IPS-15b (cell line): ENCODE results near the gene CFAP299.
"Not testable (repeated sequence)": the region's sequence is repeated elsewhere in the genome, so short reads cannot be mapped to it uniquely, and the experiment has no call there.

Source experiments
- H3K27me3 ChIP-seq: one replicate; pipeline ENCODE4 v1.6.1; 2013; ENCODE audit warnings: low read length; ENCODE audit not compliant: control insufficient read depth, insufficient read depth
- H3K36me3 ChIP-seq: one replicate; pipeline ENCODE4 v1.6.1; 2013; ENCODE audit warnings: low read length; ENCODE audit not compliant: control insufficient read depth, insufficient read depth
- H3K4me1 ChIP-seq: one replicate; pipeline ENCODE4 v1.6.1; 2013; ENCODE audit warnings: mild to moderate bottlenecking, low read length; ENCODE audit not compliant: control insufficient read depth, insufficient read depth
- H3K4me3 ChIP-seq: one replicate; pipeline ENCODE4 v1.5.1; 2013; ENCODE audit warnings: low read depth, low read length
- H3K9ac ChIP-seq: one replicate; pipeline ENCODE4 v1.6.1; 2013; ENCODE audit warnings: low read depth, mild to moderate bottlenecking, low read length
- H3K9me3 ChIP-seq: one replicate; pipeline ENCODE4 v1.6.1; 2013; ENCODE audit warnings: mild to moderate bottlenecking, low read length; ENCODE audit not compliant: control insufficient read depth, insufficient read depth

Gene CFAP299

DNA sequence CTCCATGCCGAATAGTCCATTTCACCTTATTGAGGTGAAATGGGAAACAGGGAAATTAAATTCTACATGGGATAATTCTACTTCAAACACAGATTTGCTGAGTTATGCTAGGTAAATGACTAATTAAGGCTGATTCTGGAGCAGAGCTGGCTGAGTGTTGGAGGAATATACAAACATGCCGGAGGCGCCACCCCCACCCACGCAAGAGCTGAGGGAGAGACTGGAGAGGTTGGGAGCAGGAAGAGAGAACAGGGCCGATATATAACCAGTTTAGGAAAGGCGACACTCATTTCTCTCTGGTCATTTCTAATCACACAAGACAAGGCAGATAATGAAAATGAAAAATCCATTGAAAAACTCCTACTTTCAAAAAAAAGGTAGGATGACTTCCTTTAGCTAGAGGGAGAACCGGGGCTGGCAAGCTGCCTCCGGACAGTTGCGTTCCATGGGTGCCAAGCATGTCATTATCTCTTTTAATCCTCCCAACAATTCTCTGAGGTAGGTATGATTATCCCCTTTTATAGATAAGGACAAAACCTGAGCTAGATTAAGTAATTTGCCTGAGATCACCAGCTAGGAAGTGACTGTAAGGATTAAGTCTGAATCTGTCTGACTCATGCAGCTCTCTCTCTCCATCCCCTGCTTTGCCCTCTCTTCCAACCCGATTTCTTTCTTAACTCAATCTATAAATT lies 27.6 kb upstream of the CFAP299 start:
- H3K27me3 ChIP-seq: no peaks in the 10 kb centered on the region
- no peaks in the 10 kb centered on the region for H3K36me3 ChIP-seq
- H3K4me3 ChIP-seq: no peak overlapping the region
- H3K9ac ChIP-seq: no peak overlapping the region
- H3K9me3 ChIP-seq: no peaks in the 10 kb centered on the region
- peaks cover 14% of the 10 kb centered on the region for H3K4me1 ChIP-seq

DNA sequence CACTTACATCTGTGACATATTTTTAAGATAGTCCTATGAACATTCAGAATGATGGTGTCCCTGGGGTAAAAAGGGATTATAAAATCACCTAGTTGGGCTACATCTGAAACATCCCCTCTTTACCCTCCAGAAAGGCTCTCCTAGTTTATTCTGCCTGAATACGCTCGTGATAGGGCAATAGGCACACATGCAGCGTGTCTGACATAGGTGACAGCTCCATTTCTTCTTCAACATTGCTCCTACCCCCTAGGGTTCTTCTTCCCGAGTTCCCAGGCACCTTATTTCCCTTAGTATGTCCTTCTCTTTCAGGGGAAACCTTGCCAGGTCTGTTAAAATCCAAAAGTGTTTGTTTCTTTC lies 27.1 kb upstream of the CFAP299 start:
- Histone ChIP-seq H3K36me3 (no peaks in the 10 kb centered on the region), H3K4me1 (peaks cover 14% of the 10 kb centered on the region), H3K27me3 (no peaks in the 10 kb centered on the region), H3K9me3 (no peaks in the 10 kb centered on the region), H3K9ac (no peak overlapping the region), H3K4me3 (no peak overlapping the region)

DNA sequence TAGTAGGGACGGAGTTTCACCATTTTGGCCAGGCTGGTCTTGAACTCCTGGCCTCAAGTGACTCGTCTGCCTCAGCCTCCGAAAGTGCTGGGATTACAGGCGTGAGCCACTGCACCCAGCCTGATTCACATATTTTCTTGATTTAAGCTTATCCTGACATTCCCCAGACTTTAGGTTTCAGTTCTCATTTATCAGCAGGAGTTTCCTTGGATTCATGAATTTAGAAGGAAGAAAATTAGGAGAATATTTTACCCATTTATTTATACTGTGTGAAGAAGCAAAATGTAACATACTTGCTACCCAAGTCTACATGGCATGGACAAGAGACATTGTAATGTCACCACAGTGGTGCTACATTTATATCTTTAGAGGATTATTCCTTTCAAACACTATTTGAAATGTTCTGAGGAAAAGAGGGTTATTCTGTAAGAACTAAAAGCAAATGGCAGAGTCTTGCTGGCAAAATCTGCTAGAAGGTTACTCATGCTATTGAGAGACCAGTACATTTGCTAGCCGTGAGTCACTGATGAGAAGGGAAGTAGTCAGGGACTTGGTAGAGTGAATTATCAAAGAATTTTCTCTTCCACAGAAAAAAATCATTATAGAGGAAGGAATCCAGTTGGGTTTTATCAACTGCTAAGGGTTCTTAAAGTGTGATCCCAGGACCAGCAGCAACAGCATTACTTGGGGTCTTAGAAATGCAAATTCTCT lies 26.1 kb upstream of the CFAP299 start:
- no peaks in the 10 kb centered on the region for H3K36me3 ChIP-seq
- H3K4me3 ChIP-seq: no peak overlapping the region
- H3K4me1 ChIP-seq: peaks cover 14% of the 10 kb centered on the region
- H3K9ac ChIP-seq: no peak overlapping the region
- H3K27me3 ChIP-seq: no peaks in the 10 kb centered on the region
- no peaks in the 10 kb centered on the region for H3K9me3 ChIP-seq

DNA sequence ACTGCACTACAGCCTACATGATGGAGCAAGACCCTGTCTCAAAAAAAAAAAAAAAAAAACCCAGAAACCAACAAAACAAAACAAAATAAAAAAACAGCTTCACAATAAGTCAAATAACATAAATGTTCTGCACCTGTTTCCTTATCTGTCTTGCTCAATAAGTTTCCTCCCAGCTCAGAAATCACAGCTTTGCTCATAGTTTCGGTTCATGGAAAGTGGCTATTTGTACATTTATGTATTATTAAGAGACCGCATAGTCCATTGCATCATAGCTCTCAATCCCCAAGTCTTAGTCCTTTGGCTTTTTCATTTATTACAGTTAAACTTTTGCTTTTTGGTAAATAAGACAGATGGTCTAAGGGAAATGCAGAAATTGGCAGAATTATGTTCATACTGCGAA lies 24.4 kb upstream of the CFAP299 start:
- no peaks in the 10 kb centered on the region for H3K27me3 ChIP-seq
- no peak overlapping the region for H3K4me3 ChIP-seq
- no peaks in the 10 kb centered on the region for H3K36me3 ChIP-seq
- H3K4me1 ChIP-seq: peaks cover 14% of the 10 kb centered on the region
- no peak overlapping the region for H3K9ac ChIP-seq
- no peaks in the 10 kb centered on the region for H3K9me3 ChIP-seq

DNA sequence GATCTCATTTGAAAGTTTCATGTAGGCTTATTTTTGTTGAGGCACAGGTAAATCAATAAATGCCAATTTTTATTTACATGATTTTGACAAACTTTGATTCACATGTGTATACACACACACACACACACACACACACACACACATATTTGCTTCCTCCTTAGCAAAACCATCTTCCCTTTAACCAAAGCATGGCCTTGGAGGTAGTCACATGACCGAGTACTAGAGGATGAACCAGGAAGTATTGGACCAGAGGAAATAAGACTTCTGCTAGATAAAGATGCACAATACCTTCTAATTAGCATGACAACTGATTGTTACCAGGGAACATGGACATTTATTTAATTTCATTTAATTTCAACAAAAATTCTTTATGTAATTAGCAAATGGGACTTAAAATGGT lies 23.4 kb upstream of the CFAP299 start:
- H3K27me3 ChIP-seq: no peaks in the 10 kb centered on the region
- H3K9me3 ChIP-seq: no peaks in the 10 kb centered on the region
- H3K4me1 ChIP-seq: peaks cover 14% of the 10 kb centered on the region
- H3K9ac ChIP-seq: no peak overlapping the region
- H3K4me3 ChIP-seq: no peak overlapping the region
- H3K36me3 ChIP-seq: no peaks in the 10 kb centered on the region

DNA sequence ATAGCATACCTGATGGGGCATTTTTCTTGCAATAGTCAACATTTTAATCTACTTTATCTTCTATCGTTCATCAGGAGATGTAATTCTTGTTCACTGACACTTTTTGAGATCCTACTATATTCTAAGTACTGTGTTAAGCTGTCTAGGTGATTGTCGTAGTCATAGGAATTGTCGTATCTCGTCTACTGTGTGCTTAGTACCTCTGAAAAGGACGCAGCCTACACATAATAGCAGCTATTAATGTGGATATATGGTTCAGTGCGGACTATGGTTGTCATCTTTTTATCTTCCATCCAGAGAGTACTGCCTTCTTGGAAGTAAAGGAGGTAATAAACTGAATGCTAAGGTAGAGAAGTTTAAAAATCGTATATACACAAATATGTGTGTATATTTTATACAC lies 21.9 kb upstream of the CFAP299 start:
- Histone ChIP-seq H3K36me3 (no peaks in the 10 kb centered on the region), H3K27me3 (no peaks in the 10 kb centered on the region), H3K9me3 (no peaks in the 10 kb centered on the region), H3K4me1 (peaks cover 2% of the 10 kb centered on the region), H3K4me3 (no peak overlapping the region), H3K9ac (no peak overlapping the region)

DNA sequence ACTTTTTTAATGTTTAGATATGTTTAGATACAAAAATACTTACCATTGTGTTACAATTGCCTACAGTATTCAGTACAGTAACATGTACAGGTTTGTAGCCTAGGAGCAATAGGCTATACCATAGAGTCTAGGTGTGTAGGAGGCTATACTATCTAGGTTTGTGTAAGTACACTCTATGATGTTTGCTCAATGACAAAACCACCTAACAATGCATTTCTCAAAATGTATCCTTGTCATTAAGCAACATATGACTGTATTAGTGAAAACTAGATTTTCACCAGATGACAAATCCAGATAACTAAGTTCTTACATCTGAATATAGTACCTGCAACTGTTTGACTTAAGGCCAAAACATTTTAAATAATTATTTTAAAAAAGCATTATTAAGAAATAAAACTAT lies 19.7 kb upstream of the CFAP299 start:
- not testable (repeated sequence) for H3K4me3 ChIP-seq

DNA sequence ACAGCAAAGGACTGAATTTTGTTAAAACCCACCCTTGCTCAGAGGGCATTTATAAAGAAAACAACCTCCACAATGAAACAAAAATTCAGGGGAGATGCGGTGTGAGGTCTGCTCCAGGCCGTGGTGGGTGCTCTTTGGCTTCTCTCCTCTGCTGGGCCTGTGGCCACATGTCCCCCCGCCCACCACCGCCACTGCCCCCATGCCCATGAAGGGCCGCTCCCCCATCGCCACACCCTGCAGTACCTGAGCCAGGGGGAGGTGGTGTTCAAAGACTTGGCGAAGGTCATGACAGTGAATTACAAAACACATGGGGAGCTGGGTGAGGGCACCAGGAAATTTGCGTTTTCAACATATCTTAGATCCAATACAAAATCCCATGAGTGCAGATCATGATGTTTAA lies 14.2 kb upstream of the CFAP299 start:
- H3K27me3 ChIP-seq: no peaks in the 10 kb centered on the region
- H3K4me3 ChIP-seq: no peak overlapping the region
- no peak overlapping the region for H3K9ac ChIP-seq
- H3K9me3 ChIP-seq: no peaks in the 10 kb centered on the region
- H3K4me1 ChIP-seq: no peaks in the 10 kb centered on the region
- H3K36me3 ChIP-seq: no peaks in the 10 kb centered on the region

More for the DNA sequence above, 19.7 kb upstream of the CFAP299 start:
- H3K36me3 ChIP-seq, H3K27me3 ChIP-seq, H3K9ac ChIP-seq, H3K9me3 ChIP-seq, H3K4me1 ChIP-seq: not testable (repeated sequence)

DNA sequence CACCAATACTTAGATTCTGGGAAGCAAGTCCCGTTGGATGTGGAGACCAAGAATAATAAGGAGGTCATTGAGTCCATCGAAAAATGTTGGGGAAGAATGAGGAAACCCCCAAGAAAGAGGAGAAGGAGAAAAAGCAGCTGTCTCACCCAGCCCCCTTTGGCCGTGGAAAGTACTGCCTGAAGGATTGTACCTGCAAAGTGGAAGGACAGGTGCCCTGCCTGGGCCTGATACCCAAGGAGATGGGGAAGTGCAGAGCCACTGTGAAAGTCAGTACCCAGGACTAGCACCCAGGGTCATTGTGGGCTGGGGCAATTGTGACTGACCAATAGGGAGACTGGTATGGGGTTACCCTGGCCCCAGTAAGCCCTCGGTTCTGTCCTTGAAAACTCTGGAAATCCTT lies 13.8 kb upstream of the CFAP299 start:
- H3K4me3 ChIP-seq: no peak overlapping the region
- no peaks in the 10 kb centered on the region for H3K36me3 ChIP-seq
- no peaks in the 10 kb centered on the region for H3K9me3 ChIP-seq
- no peak overlapping the region for H3K9ac ChIP-seq
- no peaks in the 10 kb centered on the region for H3K27me3 ChIP-seq
- H3K4me1 ChIP-seq: no peaks in the 10 kb centered on the region

DNA sequence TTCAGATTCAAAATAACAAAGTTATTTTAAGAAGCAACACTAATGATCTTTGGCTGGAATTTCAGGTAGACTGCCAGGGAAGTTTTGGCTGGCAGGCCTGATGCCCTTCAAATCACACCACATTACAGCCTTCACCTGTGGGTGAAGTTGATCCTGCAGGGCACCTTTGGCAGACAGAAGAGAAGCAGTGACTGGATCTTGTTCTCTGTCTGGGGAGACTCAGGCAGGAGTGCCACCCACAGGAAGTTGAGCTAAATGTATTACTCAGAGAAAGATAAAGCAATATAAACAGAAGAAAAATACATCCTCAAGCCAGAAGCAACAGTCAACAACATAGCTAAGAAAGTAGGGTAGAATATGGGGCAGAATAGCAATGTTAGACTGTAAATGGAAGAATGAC lies 12.8 kb upstream of the CFAP299 start:
- H3K9ac ChIP-seq: no peak overlapping the region
- H3K4me3 ChIP-seq: no peak overlapping the region
- no peaks in the 10 kb centered on the region for H3K36me3 ChIP-seq
- no peaks in the 10 kb centered on the region for H3K4me1 ChIP-seq
- no peaks in the 10 kb centered on the region for H3K27me3 ChIP-seq
- H3K9me3 ChIP-seq: no peaks in the 10 kb centered on the region

DNA sequence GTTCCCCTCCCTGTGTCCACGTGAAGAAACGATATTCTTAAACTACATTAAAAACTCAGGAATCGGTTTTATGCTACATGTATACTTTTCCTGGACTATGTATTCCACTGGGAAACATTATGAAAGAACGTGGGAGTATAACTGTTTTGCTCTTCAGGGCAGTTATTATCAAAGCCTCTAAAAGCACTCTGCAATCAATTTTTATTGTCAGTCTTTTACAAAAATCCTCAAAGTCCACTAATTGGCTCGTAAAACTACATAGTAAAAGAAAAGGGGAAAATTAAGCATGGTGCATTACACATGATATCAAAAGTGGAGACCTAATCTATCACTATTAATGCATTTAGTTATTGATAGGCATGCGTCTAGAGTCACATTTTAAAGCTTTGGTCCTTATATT lies 11.4 kb upstream of the CFAP299 start:
- Histone ChIP-seq H3K36me3 (no peaks in the 10 kb centered on the region), H3K9me3 (no peaks in the 10 kb centered on the region), H3K27me3 (no peaks in the 10 kb centered on the region), H3K9ac (no peak overlapping the region), H3K4me1 (no peaks in the 10 kb centered on the region), H3K4me3 (no peak overlapping the region)

DNA sequence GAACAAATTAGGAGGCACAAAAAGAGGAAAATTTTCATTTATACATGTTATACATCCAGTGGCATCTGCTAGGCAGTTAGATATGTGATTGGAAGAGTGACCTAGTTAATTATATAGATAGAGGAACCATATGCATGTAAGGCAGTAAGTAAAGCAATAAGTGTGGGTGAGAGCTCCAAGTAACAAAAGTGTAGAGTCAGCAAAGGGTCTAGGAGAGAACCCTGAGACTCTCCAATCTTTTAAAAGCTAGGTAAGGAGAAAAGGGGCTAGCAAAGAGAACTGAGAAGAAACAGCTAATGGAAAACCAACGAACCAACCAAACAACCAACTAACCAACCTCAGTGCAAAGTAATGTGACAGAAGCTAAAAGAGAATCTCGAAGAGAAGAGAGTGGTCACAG lies 3.8 kb upstream of the CFAP299 start:
- peaks cover 30% of the 10 kb centered on the region for H3K27me3 ChIP-seq
- no peaks in the 10 kb centered on the region for H3K9me3 ChIP-seq
- no peaks in the 10 kb centered on the region for H3K36me3 ChIP-seq
- no peak overlapping the region for H3K4me3 ChIP-seq
- H3K9ac ChIP-seq: no peak overlapping the region
- H3K4me1 ChIP-seq: no peaks in the 10 kb centered on the region
